ENCODE measurements around the gene RAD9B.
"Not testable (repeated sequence)": the region's sequence is repeated elsewhere in the genome, so short reads cannot be mapped to it uniquely, and the experiment has no call there.

The RAD9B gene

GRCh38 chr12:110501752-110502738 lies at the start of gene RAD9B, which contains the start of gene VPS29:
Gene RAD9B (plus strand): TSS chr12:110502331. CDS start chr12:110502338, 7 bp downstream.
Gene VPS29 (minus strand): TSS chr12:110502111. CDS start chr12:110502051, 60 bp downstream.
- DNase-seq (ENCODE audit: low spot score) = peak; percentile 100

DNA sequence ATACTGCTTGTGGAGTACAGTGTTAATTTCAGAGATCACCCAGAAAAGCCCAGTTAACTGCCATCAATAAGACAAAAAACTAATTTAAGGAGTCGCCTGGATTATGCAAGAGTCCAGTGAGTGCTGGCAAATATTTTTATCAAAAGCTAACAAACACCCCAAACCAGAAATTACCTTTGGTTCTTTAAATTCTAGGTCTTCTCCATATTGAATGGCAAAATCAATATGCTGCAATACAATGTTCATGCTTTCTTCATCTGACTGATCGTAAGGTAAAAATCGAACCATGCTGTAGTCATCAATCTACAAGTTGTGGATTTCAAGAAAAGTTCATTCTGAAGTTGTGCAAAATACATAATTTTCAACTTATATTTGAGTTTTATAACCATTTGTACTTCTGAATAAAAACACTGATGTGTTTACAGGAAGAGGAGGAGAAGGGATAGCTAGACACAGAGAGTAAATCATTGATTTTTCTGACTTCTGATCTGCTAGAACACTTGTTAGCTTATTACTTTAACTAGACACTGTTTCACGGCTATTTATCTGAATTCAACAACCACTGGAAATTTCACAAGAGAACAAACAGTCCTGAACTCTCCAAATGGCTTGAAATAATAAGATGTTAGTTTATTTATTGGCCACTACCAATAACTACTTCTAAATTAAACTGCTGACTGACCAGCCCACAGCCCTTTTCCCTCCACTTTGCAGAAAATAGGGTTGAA lies 48.4 kb upstream of the RAD9B start:
- no peak for DNase-seq (ENCODE audit: low spot score)

GRCh38 chr12:110458756-110459155 lies 43.4 kb upstream of the RAD9B start:
- no peak for DNase-seq (ENCODE audit: low spot score)

DNA sequence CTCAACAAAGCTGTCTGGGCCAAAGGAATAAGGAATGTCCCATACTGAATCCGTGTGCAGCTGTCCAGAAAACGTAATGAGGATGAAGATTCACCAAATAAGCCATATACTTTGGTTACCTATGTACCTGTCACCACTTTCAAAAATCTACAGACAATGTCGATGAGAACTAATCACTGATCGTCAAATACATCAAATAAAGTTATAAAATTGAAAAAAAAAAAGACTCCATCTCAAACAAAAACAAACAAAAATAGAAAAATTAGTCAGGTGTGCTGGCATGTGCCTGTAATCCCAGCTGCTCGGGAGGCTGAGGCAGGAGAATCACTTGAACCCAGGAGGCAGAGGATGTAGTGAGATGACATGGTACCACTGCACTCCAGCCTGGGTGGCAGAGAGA lies 40.9 kb upstream of the RAD9B start:
- not testable (repeated sequence) for DNase-seq (ENCODE audit: low spot score)

DNA sequence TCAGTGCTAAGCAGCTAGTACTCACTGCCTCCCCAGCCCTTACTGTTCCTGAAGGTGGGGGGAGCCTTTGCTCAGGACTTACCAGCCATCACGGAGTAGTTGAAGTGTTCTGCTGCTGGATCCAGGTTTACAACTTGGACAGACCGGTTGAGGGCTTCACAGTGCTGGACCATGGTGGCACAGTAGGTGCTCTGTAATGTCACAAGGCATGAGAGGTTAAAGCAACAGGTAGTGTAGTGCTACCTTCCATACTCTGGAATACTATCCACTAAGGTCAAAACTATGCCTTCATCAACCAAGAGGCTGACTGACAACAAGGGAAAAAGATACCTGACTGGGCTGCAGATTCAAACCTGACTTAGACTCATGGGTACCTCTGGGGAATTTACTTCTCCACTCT lies 37.1 kb upstream of the RAD9B start:
- DNase-seq (ENCODE audit: low spot score) = no peak

DNA sequence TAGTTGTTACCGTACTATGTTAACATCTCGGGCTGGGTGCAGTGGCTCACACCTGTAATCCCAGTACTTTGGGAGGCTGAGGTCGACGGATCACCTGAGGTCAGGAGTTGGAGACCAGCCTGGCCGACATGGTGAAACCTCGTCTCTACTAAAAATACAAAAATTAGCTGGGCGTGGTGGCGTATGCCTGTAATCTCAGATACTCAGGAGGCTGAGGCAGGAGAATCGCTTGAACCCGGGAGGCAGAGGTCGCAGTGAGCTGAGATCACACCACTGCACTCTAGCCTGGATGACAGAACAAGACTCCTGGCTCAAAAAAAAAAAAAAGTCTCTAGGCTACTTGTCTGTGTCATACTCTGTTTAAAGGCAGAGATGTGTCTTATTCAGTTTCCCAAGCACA lies 36.4 kb upstream of the RAD9B start:
- not testable (repeated sequence) for DNase-seq (ENCODE audit: low spot score)

GRCh38 chr12:110466791-110467190 lies 35.3 kb upstream of the RAD9B start:
- DNase-seq (ENCODE audit: low spot score) = no peak

DNA sequence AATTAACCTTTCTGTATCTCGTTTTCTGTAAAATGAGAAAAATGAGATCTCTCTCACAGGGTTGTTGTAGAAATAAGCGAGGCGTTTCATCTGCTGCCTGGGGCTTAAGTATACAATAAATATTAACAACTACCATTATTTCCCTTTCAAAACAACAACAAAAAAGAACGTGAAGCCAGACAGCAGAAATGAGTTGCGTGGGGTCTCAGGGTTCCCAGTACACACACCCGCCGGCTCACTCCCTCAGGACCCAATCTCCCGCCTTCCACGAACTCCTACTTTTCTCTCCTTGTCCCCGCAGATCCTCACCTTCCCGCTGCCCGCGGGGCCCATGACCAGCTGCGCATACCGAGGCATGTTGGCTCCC lies 34.3 kb upstream of the RAD9B start:
- DNase-seq (ENCODE audit: low spot score) = no peak

GRCh38 chr12:110468214-110469048 lies 33.7 kb upstream of the RAD9B start, which contains the start of the genes FAM216A and GPN3:
Gene FAM216A (plus strand): TSS chr12:110468845. CDS start chr12:110468876, 31 bp downstream.
Gene GPN3 (minus strand): TSS chr12:110468257. CDS start chr12:110468203, 54 bp downstream.
- DNase-seq (ENCODE audit: low spot score) = peak; percentile 100

- DNase-seq (ENCODE audit: low spot score) = no peak
Measured at GRCh38 chr12:110475426-110475825, 26.7 kb upstream of the RAD9B start.

GRCh38 chr12:110498984-110499706 lies 3.0 kb upstream of the RAD9B start:
- DNase-seq (ENCODE audit: low spot score) = peak; percentile 55

GRCh38 chr12:110501399-110501751 lies 756 bp upstream of the RAD9B start:
- peak; percentile 64 for DNase-seq (ENCODE audit: low spot score)

DNA sequence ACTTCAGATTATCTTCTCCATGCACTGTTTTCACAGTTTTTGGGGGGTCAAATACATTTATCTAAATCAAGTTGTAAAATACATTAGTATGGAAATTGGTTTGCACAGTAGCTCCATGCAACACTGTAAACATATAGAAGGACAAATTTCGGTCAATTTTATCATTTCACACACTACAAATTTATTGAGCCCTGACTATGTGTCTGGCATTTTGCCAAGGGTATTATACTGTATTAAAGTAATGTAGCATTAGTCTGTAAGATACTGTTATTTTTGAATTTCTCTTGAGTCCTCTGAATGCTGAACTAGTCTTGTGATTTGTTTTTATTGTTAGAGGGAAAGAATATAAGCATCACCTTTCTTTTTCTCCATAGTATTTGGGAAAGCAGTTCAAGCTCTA lies 1.3 kb downstream of the RAD9B start:
- no peak for DNase-seq (ENCODE audit: low spot score)

GRCh38 chr12:110505332-110505731 lies 3.2 kb downstream of the RAD9B start:
- DNase-seq (ENCODE audit: low spot score) = no peak

GRCh38 chr12:110508071-110508586 lies 6.0 kb downstream of the RAD9B start:
- no peak for DNase-seq (ENCODE audit: low spot score)

GRCh38 chr12:110513842-110514241 lies 11.7 kb downstream of the RAD9B start:
- no peak for DNase-seq (ENCODE audit: low spot score)

DNA sequence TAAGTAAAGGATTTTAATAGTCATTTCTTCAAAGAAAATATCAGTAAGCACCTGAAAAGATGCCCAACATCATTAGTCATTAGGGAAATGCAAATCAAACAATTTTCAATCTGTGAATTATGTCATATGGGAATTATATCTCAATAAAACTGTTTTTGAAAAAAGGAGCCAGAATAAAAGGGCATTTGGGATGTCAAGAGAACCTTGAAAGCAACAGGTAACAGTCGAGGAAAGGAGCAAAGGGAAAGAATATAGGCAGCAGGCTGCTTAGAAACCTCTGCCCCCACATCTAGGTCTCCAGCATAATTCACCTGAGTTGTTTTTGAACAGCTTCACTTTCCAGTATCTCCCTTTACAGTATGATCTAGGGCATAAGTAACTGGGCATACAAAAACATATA lies 12.2 kb downstream of the RAD9B start:
- no peak for DNase-seq (ENCODE audit: low spot score)

DNA sequence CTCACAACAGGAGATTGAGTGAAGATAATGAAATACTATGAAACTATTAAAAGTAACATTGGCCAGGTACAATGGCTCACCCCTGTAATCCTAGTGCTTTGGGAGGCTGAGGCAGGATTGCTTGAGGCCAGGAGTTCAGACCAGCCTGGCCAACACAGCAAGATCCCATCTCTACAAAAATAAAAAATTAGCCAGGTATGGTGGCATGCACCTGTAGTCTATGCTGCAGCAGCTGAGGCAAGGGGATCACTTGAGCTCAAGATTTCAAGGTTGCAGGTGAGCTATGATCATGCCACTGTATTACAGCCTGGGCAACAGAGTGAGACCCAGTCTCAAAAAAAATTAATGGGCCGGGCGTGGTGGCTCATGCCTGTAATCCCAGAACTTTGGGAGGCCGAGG lies 14.9 kb downstream of the RAD9B start:
- no peak for DNase-seq (ENCODE audit: low spot score)

- not testable (repeated sequence) for DNase-seq (ENCODE audit: low spot score)
Measured at GRCh38 chr12:110518014-110518413, 15.9 kb downstream of the RAD9B start.

GRCh38 chr12:110520876-110521712 lies 19.0 kb downstream of the RAD9B start:
- not testable (repeated sequence) for DNase-seq (ENCODE audit: low spot score)
